Measurements from ENCODE around the gene WDR4.

DNA sequence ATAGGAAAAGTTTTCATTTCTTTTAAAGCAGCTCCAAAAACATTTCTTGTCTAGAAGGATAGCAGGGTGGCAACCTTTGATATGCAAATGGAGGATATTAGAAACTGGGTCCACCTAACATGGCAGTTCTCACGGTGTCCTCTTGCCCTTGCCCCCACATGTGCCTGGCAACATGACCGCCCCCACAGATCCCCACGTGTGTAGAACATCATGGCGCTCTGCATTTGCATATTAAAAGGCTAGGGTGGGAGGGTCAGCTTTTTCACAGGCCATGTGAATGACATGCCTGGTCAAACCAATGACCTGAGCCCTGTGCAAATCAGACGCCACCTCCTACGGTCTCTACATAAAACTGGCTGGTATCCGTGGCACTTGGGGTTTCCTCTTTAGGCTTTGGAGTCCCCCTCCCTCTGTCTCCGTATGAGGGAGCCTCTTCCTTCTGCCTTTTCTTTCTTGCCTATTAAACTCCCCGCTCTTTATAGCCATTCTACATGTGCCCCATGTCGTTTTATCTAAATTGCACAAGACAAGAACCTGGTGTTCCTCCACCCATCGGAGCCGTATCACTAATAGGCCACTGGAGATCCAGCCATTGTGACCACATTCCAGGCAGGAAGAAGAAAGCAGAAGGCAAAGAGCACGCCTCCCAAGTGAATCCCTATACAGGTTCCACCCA lies 71.3 kb downstream of the WDR4 start:
- TF ChIP-seq, protein P1, sequence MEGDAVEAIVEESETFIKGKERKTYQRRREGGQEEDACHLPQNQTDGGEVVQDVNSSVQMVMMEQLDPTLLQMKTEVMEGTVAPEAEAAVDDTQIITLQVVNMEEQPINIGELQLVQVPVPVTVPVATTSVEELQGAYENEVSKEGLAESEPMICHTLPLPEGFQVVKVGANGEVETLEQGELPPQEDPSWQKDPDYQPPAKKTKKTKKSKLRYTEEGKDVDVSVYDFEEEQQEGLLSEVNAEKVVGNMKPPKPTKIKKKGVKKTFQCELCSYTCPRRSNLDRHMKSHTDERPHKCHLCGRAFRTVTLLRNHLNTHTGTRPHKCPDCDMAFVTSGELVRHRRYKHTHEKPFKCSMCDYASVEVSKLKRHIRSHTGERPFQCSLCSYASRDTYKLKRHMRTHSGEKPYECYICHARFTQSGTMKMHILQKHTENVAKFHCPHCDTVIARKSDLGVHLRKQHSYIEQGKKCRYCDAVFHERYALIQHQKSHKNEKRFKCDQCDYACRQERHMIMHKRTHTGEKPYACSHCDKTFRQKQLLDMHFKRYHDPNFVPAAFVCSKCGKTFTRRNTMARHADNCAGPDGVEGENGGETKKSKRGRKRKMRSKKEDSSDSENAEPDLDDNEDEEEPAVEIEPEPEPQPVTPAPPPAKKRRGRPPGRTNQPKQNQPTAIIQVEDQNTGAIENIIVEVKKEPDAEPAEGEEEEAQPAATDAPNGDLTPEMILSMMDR (IDR thresholded peaks at IDR 0.05) = no peak
- TF ChIP-seq, protein P2, sequence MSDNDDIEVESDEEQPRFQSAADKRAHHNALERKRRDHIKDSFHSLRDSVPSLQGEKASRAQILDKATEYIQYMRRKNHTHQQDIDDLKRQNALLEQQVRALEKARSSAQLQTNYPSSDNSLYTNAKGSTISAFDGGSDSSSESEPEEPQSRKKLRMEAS (CRISPR knock-in tag; IDR thresholded peaks at IDR 0.05) = no peak
- TF ChIP-seq CREB1 (CRISPR knock-in tag; IDR thresholded peaks at IDR 0.05) = no peak
- no peak for TF ChIP-seq ZNF423 (CRISPR knock-in tag; IDR thresholded peaks at IDR 0.05)
